ENCODE results near the gene RAB11FIP4.

RAB11FIP4 gene

DNA sequence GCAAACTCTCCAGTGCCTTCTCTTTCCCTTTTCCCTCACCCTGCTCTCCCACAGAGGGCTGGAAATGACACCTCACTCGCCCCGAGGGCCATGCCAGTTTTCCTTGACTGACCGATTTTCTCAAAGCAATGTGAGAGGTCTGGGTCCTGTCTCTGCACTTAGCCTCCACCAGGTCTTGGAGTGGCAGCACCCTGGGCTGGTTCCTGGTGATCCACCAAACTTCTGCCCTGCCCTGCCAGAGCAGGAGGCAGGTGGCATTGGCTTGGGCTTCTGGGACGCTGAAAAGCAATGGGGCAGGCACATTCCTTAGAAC, 97.5 kb downstream of the RAB11FIP4 start:
- TF ChIP-seq, protein P1, sequence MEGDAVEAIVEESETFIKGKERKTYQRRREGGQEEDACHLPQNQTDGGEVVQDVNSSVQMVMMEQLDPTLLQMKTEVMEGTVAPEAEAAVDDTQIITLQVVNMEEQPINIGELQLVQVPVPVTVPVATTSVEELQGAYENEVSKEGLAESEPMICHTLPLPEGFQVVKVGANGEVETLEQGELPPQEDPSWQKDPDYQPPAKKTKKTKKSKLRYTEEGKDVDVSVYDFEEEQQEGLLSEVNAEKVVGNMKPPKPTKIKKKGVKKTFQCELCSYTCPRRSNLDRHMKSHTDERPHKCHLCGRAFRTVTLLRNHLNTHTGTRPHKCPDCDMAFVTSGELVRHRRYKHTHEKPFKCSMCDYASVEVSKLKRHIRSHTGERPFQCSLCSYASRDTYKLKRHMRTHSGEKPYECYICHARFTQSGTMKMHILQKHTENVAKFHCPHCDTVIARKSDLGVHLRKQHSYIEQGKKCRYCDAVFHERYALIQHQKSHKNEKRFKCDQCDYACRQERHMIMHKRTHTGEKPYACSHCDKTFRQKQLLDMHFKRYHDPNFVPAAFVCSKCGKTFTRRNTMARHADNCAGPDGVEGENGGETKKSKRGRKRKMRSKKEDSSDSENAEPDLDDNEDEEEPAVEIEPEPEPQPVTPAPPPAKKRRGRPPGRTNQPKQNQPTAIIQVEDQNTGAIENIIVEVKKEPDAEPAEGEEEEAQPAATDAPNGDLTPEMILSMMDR (conservative IDR thresholded peaks at IDR 0.05; ENCODE audit: low read length), result no peak
- H3K4me3 ChIP-seq (ENCODE audit: low read length), result no peak overlapping the region
- no peak for DNase-seq (ENCODE audit: low read depth)

DNA sequence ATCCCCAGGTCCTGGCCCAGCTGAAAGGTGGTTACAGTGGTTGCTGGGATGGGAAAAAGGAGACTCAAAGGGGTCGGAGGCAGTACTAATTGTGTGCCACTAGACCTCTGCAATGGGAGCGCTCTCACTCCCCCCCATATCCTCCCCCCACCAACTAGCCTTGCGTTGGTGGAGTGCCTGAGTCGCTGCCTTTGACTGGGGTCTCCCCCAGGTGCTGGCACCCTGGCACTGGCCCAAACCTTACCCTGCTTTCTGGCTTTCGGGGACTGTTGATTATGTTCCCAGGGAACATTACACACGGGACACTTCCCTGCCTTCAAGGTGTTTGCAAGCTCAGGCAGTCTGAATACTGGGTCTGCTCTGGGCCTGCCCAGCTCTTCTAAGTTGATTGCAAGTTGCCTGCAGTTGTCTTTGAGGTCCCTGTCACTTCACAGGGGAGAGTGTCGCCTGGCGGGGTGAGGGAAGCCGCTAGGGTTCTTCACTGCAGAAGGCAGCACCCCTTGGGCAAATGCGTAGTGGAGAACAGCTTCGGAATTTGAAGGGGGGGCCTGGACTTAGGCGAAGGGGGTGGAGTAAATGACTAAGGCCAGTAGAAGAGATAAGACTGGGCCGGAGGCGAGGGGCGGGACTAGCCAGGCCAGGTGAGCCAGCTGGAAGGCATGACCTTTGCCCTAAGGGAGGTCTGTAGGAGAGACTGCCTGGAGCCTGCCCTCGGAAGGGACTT, 98.0 kb downstream of the RAB11FIP4 start:
- H3K4me3 ChIP-seq (ENCODE audit: low read length), result no peak overlapping the region
- no peak for DNase-seq (ENCODE audit: low read depth)
- TF ChIP-seq, protein P1 (conservative IDR thresholded peaks at IDR 0.05; ENCODE audit: low read length), result no peak

DNA sequence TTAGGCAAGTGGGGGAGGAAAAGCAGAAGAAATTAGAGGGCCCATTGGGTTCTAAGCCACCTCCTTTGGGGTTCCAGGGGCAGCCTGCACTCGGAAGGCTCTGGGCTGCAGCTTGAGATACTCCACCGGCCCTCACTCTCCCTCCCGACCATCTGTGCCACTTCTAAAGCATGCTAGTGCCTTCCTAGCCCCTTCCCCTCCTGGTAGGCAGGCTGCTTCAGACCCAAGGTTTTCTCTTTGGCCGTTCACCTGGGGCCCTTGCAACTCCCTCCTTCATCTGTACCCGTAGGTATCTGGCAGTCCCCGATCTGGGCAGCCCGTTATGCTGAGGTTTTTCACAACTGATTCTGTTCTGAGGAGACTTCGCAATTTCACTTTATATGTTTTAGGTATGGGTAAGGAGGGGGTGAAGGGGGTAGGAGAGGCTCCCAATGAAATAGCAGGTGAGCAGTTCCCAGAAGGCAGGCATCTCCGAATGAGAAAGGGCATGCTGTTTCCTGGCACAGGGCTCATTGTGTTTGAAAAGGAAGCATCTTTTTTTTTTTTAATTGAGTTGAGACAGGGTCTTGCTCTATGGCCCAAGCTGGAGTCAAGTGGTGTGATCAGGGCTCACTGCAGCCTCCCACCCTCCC, 98.7 kb downstream of the RAB11FIP4 start:
- DNase-seq (ENCODE audit: low read depth), result no peak
- TF ChIP-seq, protein P1 (conservative IDR thresholded peaks at IDR 0.05; ENCODE audit: low read length), result no peak
- H3K4me3 ChIP-seq (ENCODE audit: low read length), result no peak overlapping the region

DNA sequence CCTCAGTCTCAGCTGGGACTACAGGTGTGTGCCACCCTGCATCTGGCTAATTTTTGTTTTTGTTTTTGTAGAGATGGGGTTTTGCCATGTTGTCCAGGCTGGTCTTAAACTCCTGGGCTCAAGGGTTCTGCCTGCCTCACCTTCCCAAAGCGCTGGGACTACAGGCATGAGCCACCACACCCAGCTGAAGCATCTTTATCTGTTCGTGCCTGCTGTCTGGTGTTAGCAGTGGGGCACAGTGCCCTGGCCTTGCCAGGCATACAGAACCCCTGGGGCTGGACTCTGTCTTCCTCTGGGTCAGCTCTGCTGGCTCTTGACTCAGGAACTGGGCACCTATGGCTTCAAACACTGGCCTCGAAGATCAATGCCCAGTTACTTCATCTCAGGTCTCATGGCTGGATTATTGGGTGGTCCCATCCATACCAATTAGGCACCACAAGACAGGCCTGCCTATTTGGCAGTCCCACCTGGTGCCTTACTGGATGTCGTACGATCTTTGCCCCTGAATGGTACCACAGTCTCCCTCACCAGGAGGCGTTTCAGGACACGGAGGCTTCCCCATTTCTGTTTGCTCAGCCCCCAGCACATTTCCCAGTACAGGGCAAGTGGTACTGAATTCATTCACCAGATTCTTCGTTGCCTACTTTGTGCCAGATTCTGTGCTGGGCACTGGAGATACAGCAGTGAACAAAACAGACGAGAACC, 99.3 kb downstream of the RAB11FIP4 start:
- TF ChIP-seq, protein P1 (conservative IDR thresholded peaks at IDR 0.05; ENCODE audit: low read length), result no peak
- no peak for DNase-seq (ENCODE audit: low read depth)
- H3K4me3 ChIP-seq (ENCODE audit: low read length), result no peak overlapping the region

DNA sequence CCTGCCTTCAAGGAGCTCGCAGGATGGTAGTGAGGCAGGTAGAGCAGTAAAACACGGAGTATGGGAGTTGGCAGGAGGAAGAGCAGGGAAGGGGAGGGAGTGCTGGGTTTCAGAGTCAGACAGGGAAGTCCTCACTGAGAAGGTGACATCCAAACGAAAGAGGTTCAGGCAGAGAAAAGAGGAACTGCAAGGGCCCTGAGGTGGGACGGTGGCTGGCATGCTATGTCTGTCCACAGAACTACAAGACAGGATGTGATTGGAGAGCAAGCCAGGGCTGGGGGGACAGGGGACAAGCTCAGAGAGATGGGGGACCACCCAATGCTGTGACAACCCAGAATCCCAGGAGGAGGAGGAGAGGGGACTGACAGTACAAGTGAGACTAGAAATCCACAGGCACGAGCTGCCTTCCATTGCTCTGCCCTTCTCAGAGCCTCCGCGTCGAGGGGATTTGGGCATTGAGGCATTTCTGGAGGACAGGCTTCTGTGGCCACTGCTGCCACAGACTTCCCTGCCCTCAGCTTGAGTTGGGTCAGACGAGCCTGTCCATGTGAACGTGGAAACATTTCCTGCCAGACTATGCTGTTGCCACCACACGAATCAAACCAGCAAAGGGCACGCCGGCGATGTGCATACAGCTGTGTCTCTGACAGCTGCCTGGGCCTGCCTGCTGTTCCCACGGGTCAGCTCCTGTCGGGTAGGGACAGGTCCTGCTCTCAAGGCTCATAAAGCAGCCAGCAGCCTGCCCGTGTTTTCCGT, 100.1 kb downstream of the RAB11FIP4 start:
- TF ChIP-seq, protein P1 (conservative IDR thresholded peaks at IDR 0.05; ENCODE audit: low read length), result no peak
- no peak for DNase-seq (ENCODE audit: low read depth)
- H3K4me3 ChIP-seq (ENCODE audit: low read length), result no peak overlapping the region

DNA sequence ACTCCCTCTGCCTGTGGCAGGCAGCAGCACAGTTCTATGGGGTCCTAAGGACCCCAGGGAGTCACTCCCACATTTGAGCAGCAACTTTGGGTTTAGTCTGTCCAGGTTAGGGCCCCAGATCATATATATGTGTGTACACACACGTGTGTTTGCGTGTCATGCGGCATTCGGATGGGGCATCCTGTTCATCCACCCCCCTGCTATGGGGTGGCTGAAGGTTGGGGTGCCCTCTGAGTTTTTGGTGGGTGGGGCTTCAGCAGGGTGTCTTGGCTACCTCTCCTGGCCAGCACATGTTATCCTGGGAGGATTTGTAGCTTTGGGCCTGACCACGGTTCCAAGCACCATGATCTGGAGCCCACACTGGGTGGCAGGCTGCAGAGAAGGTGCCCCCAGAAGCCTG, 100.7 kb downstream of the RAB11FIP4 start:
- DNase-seq (ENCODE audit: low read depth), result no peak
- no peak overlapping the region for H3K4me3 ChIP-seq (ENCODE audit: low read length)
- TF ChIP-seq, protein P1 (conservative IDR thresholded peaks at IDR 0.05; ENCODE audit: low read length), result no peak
